ENCODE measurements around the gene THAP9. TPM values are rescaled to one million over a fixed set of nuclear protein-coding genes. Genes with fewer than 3 reads are reported as not detected.

THAP9 gene
- polyA plus RNA-seq, 1 of the 3 experiments (the other 2 are of a cell fraction): 1.5 TPM

GRCh38 chr4:82885410-82885809 lies 15.1 kb upstream of the THAP9 start:
- CTCF ChIA-PET: interaction anchor here (1.0 to 1.8 kb wide), 3 partner anchors 12 to 33 kb away, joined by 4 to 6 read pairs (median 5); no protein-coding TSS in a partner anchor
- DNase-seq: no peak
- H4K20me1 ChIP-seq (ENCODE audit: insufficient read depth): peaks cover 95% of the 10 kb centered on the region
- H2AFZ ChIP-seq (ENCODE audit: low read depth): no peak overlapping the region
- TF ChIP-seq REST (IDR thresholded peaks at IDR 0.05; ENCODE audit: low read depth, low read length): no peak
- no peak for TF ChIP-seq GATA2 (CRISPR knock-in tag; IDR thresholded peaks at IDR 0.05)
- TF ChIP-seq TEAD4 (IDR thresholded peaks at IDR 0.05; ENCODE audit: borderline replicate concordance, insufficient read depth): no peak
- no peak for TF ChIP-seq EP300 (IDR thresholded peaks at IDR 0.05; ENCODE audit: borderline replicate concordance in 1 of 2, low read depth in 1 of 2, low read length in 1 of 2)
- TF ChIP-seq POLR2AphosphoS5 (IDR thresholded peaks at IDR 0.05; ENCODE audit: low read depth, low read length): no peak
- TF ChIP-seq FOXM1 (IDR thresholded peaks at IDR 0.05; ENCODE audit: low read depth): no peak
- TF ChIP-seq RXRA (IDR thresholded peaks at IDR 0.05; ENCODE audit: borderline replicate concordance, low read depth): no peak
- no peak for TF ChIP-seq TCF12 (IDR thresholded peaks at IDR 0.05)
- TF ChIP-seq USF2 (IDR thresholded peaks at IDR 0.05; ENCODE audit: borderline replicate concordance, low read depth, low read length): no peak
- TF ChIP-seq NFIC (IDR thresholded peaks at IDR 0.05; ENCODE audit: borderline replicate concordance): no peak
- TF ChIP-seq CTCF (IDR thresholded peaks at IDR 0.05): no peak
- TF ChIP-seq CHD2 (IDR thresholded peaks at IDR 0.05; ENCODE audit: low read length, partially characterized antibody): no peak
- TF ChIP-seq SIN3A (IDR thresholded peaks at IDR 0.05; ENCODE audit: borderline replicate concordance, low read depth, low read length): no peak
- no peak for TF ChIP-seq MAX (IDR thresholded peaks at IDR 0.05; ENCODE audit: low read depth)
- no peak for TF ChIP-seq NRF1 (IDR thresholded peaks at IDR 0.05; ENCODE audit: low read depth, low read length)
- no peak for TF ChIP-seq ELF1 (IDR thresholded peaks at IDR 0.05)
- TF ChIP-seq, protein P1, sequence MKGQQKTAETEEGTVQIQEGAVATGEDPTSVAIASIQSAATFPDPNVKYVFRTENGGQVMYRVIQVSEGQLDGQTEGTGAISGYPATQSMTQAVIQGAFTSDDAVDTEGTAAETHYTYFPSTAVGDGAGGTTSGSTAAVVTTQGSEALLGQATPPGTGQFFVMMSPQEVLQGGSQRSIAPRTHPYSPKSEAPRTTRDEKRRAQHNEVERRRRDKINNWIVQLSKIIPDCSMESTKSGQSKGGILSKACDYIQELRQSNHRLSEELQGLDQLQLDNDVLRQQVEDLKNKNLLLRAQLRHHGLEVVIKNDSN (IDR thresholded peaks at IDR 0.05; ENCODE audit: borderline replicate concordance, low read depth): no peak
- no peak for TF ChIP-seq EZH2phosphoT487 (IDR thresholded peaks at IDR 0.05; ENCODE audit: borderline replicate concordance, low read depth)
- no peak for TF ChIP-seq MEF2A (IDR thresholded peaks at IDR 0.05; ENCODE audit: borderline replicate concordance, low read depth)
- TF ChIP-seq JUND (IDR thresholded peaks at IDR 0.05): no peak
- peaks cover 100% of the 10 kb centered on the region for H3K79me2 ChIP-seq (ENCODE audit: insufficient read depth)
- POLR2A ChIA-PET: interaction anchor here (1.2 kb wide), 1 partner anchor 150 kb away, joined by 3 read pairs; the partner anchor contains the start of gene COPS4
- no peak overlapping the region for H3K9ac ChIP-seq
- no peak overlapping the region for H3K4me2 ChIP-seq
- peaks cover 27% of the 10 kb centered on the region for H3F3A ChIP-seq (replicated peaks; ENCODE audit: insufficient read depth)
- H3K36me3 ChIP-seq (replicated peaks in 1 of 2; ENCODE audit: control insufficient read depth in 1 of 2, insufficient read depth in 2 of 2, low read length in 1 of 2): peaks cover 12 to 50% of the 10 kb centered on the region in 2 experiments
- H3K27ac ChIP-seq (ENCODE audit: low read depth in 2 of 2, low read length in 1 of 2): no peak overlapping the region
- no peaks in the 10 kb centered on the region for H3K9me2 ChIP-seq
- H3K4me3 ChIP-seq (ENCODE audit: low read depth in 2 of 2, low read length in 1 of 2): no peak overlapping the region
- peaks cover 6% of the 10 kb centered on the region in 2 experiments; a peak in 3 of 4 replicates for H3K4me1 ChIP-seq (ENCODE audit: control insufficient read depth in 1 of 2, insufficient read depth in 2 of 2, low read depth in 1 of 2, low read length in 1 of 2)
- no peaks in the 10 kb centered on the region for H3K27me3 ChIP-seq (ENCODE audit: insufficient read depth)
- no peaks in the 10 kb centered on the region for H3K9me3 ChIP-seq

All from SK-N-SH (cell line).